Vagina (tissue), 2 donors: ENCODE results near the gene KAT2B. TPM values are rescaled to one million over a fixed set of nuclear protein-coding genes. Genes with fewer than 3 reads are reported as not detected.

Source experiments
- DNase-seq, 2 donors: peaks; one replicate each; pipeline ENCODE4 v3.0.0-alpha.2; 2017; ENCODE audit errors: extremely low spot score in 2 of 2
- H3K27ac ChIP-seq: fragments of 200-600 bp; sonication (generic); one replicate; pipeline ENCODE4 v1.5.1; 2019
- H3K27me3 ChIP-seq: fragments of 200-600 bp; sonication (generic); one replicate; pipeline ENCODE4 v1.5.1; 2019
- H3K36me3 ChIP-seq, 2 donors: fragments of 200-600 bp; sonication (generic); one replicate each; pipeline ENCODE4 v1.5.1; 2017 to 2019
- H3K4me1 ChIP-seq: fragments of 200-600 bp; sonication (generic); one replicate; pipeline ENCODE4 v1.5.1; 2019
- H3K4me3 ChIP-seq, 2 donors: fragments of 200-600 bp; sonication (generic); 1 replicate in 1 of 2; 2 replicates in 1 of 2; pipeline ENCODE4 v1.5.1; 2016 to 2019
- H3K9me3 ChIP-seq: fragments of 200-600 bp; sonication (generic); one replicate; pipeline ENCODE4 v1.5.1; 2019
- POLR2A ChIP-seq, 2 donors: fragments of 450-650 bp; IDR thresholded peaks; one replicate each; pipeline ENCODE4 v1.6.1; 2017; ENCODE audit warnings: antibody characterized with exemption in 2 of 2, mild to moderate bottlenecking in 2 of 2, moderate library complexity in 2 of 2
- POLR2AphosphoS5 ChIP-seq, 2 donors: sonication (generic); formaldehyde crosslinking; IDR thresholded peaks; one replicate each; pipeline ENCODE4 v1.9.0; 2017; ENCODE audit warnings: antibody characterized with exemption in 2 of 2, mild to moderate bottlenecking in 2 of 2, low read depth in 1 of 2; ENCODE audit not compliant: insufficient read depth in 1 of 2
- intact Hi-C: fragments of 100-400 bp; cut with DNase I; formaldehyde crosslinking; loops from one replicate; pipeline ENCODE4 v1.15.1; 2023
- total RNA-seq: library from RNA; depleted of rRNA; stranded (reverse); fragments of >200 nt; gene quantifications from one replicate; pipeline ENCODE4 v1.2.3, GENCODE V29; 2016
- TF ChIP-seq, protein P1 (sequence below), 3 experiments: fragments of 450-650 bp in 2 of 3; fragments of 200-600 bp in 1 of 3; sonication (generic) in 1 of 3; IDR thresholded peaks; one replicate each; pipeline ENCODE4 v1.5.1; 2017 to 2019; ENCODE audit warnings: antibody characterized with exemption in 3 of 3, mild to moderate bottlenecking in 2 of 3, moderate library complexity in 2 of 3

The KAT2B gene
- total RNA-seq, 1 donor from 2014 or later: 41.0 TPM

GRCh38 chr3:20074226-20075063, 34.2 kb downstream of the KAT2B start:
- Histone ChIP-seq H3K27ac (peak overlapping the region; percentile 5), H3K4me3 (no peak overlapping the region), H3K4me1 (peaks cover 24% of the 10 kb centered on the region), H3K9me3 (no peaks in the 10 kb centered on the region), H3K36me3 (no peaks in the 10 kb centered on the region), H3K27me3 (no peaks in the 10 kb centered on the region)
- no peak for TF ChIP-seq POLR2AphosphoS5 (IDR thresholded peaks at IDR 0.05; ENCODE audit: insufficient read depth in 1 of 2, low read depth in 1 of 2)
- TF ChIP-seq, protein P1, sequence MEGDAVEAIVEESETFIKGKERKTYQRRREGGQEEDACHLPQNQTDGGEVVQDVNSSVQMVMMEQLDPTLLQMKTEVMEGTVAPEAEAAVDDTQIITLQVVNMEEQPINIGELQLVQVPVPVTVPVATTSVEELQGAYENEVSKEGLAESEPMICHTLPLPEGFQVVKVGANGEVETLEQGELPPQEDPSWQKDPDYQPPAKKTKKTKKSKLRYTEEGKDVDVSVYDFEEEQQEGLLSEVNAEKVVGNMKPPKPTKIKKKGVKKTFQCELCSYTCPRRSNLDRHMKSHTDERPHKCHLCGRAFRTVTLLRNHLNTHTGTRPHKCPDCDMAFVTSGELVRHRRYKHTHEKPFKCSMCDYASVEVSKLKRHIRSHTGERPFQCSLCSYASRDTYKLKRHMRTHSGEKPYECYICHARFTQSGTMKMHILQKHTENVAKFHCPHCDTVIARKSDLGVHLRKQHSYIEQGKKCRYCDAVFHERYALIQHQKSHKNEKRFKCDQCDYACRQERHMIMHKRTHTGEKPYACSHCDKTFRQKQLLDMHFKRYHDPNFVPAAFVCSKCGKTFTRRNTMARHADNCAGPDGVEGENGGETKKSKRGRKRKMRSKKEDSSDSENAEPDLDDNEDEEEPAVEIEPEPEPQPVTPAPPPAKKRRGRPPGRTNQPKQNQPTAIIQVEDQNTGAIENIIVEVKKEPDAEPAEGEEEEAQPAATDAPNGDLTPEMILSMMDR (IDR thresholded peaks at IDR 0.05): no peak
- no peak for TF ChIP-seq POLR2A (IDR thresholded peaks at IDR 0.05)
- intact Hi-C loops: no loop called here
- peak in 1 of 2 donors; percentile 37 for DNase-seq

GRCh38 chr3:20075197-20075596, 35.0 kb downstream of the KAT2B start:
- TF ChIP-seq POLR2AphosphoS5 (IDR thresholded peaks at IDR 0.05; ENCODE audit: insufficient read depth in 1 of 2, low read depth in 1 of 2) (no peak), POLR2A (IDR thresholded peaks at IDR 0.05) (no peak)
- TF ChIP-seq, protein P1 (IDR thresholded peaks at IDR 0.05): no peak
- H3K4me3 ChIP-seq: no peak overlapping the region
- no peaks in the 10 kb centered on the region for H3K27me3 ChIP-seq
- no peak overlapping the region for H3K27ac ChIP-seq
- peaks cover 29% of the 10 kb centered on the region for H3K4me1 ChIP-seq
- no peaks in the 10 kb centered on the region for H3K36me3 ChIP-seq
- no peaks in the 10 kb centered on the region for H3K9me3 ChIP-seq
- intact Hi-C loops: no loop called here
- no peak for DNase-seq

DNA sequence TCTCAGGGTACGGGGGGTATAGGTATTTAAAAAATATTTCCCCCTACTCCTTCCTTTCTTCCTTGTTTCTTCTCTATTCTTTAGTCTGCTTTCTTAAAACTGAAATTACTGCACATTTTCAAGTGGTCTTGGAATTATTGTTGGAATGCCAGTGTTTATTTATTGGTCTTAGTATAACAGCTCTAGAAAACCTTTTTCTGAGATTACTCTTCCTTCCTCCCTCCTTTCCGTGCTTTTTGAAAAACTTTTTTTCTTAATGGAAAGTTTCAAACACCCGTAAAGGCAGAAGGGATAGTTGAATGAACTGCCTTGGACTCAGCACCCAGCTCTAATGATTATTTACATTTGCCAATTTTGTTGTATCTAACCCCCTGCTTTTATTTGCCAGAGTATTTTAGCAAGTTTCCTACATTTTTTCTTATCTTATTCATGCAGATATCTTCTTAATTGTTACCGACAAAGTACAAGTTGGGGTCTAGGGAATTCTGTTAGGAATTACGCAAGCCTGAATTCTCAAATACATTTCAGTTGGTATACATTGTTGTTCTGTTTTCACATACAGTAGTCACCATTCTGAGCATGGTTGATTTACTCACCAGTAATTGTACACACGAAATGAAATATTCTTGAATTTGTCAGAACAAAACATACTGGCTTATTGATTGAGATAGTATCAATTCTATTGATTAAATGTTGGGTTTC, 36.2 kb downstream of the KAT2B start:
- H3K4me3 ChIP-seq: no peak overlapping the region
- H3K27ac ChIP-seq: no peak overlapping the region
- no peaks in the 10 kb centered on the region for H3K36me3 ChIP-seq
- no peaks in the 10 kb centered on the region for H3K27me3 ChIP-seq
- intact Hi-C loops: no loop called here
- H3K4me1 ChIP-seq: peaks cover 39% of the 10 kb centered on the region
- no peak for DNase-seq
- TF ChIP-seq POLR2AphosphoS5 (IDR thresholded peaks at IDR 0.05; ENCODE audit: insufficient read depth in 1 of 2, low read depth in 1 of 2) (no peak), POLR2A (IDR thresholded peaks at IDR 0.05) (no peak)
- no peaks in the 10 kb centered on the region for H3K9me3 ChIP-seq

DNA sequence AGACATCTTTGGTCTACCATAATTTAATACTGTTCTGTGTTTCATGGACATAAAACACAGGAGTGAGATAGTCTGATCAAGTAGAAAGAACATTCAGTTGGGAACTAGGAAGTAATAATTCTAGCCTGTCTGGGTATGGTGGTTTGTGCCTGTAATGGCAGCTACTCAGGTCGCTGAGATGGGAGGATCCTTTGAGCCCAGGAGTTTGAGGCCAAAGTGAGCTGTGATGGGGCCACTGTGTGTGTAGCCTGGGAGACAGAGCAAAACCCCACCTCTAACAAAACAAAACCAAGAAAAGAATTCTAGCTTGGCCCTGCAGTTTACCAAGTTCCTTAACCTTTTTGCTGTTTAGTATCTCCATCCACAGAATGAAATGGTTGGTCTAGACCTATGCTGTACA, 36.8 kb downstream of the KAT2B start:
- no peaks in the 10 kb centered on the region for H3K27me3 ChIP-seq
- H3K4me3 ChIP-seq: no peak overlapping the region
- DNase-seq: no peak
- H3K36me3 ChIP-seq: no peaks in the 10 kb centered on the region
- no peak overlapping the region for H3K27ac ChIP-seq
- intact Hi-C loops: no loop called here
- TF ChIP-seq, protein P1 (IDR thresholded peaks at IDR 0.05): no peak
- TF ChIP-seq POLR2AphosphoS5 (IDR thresholded peaks at IDR 0.05; ENCODE audit: insufficient read depth in 1 of 2, low read depth in 1 of 2): no peak
- TF ChIP-seq POLR2A (IDR thresholded peaks at IDR 0.05): no peak
- peaks cover 41% of the 10 kb centered on the region for H3K4me1 ChIP-seq
- H3K9me3 ChIP-seq: no peaks in the 10 kb centered on the region

GRCh38 chr3:20078194-20078714, 38.0 kb downstream of the KAT2B start:
- intact Hi-C loops: no loop called here
- peak in 1 of 2 donors; percentile 40 for DNase-seq
- TF ChIP-seq, protein P1 (IDR thresholded peaks at IDR 0.05): no peak
- TF ChIP-seq POLR2AphosphoS5 (IDR thresholded peaks at IDR 0.05; ENCODE audit: insufficient read depth in 1 of 2, low read depth in 1 of 2): no peak
- no peaks in the 10 kb centered on the region for H3K9me3 ChIP-seq
- no peaks in the 10 kb centered on the region for H3K36me3 ChIP-seq
- peaks cover 34% of the 10 kb centered on the region for H3K4me1 ChIP-seq
- H3K27ac ChIP-seq: no peak overlapping the region
- no peak overlapping the region for H3K4me3 ChIP-seq
- H3K27me3 ChIP-seq: no peaks in the 10 kb centered on the region
